ENCODE data around the gene EIF4H. TPM values are rescaled to one million over a fixed set of nuclear protein-coding genes. Genes with fewer than 3 reads are reported as not detected.

The EIF4H gene
- total and polyA plus RNA-seq, 2 donors (not counting 3 experiments of a cell fraction or from before 2014, with no cell fraction given) = 406 to 415 TPM

GRCh38 chr7:74129887-74130286 is 44.3 kb upstream of the EIF4H start:
- H3K4me2 ChIP-seq (ENCODE audit: insufficient read depth, low read length) = no peak overlapping the region
- POLR2A ChIA-PET = interaction anchor here (0.7 kb wide), 1 partner anchor 101 kb away, joined by 3 read pairs; no protein-coding TSS in a partner anchor
- no peak overlapping the region for H3K4me3 ChIP-seq (replicated peaks in 1 of 3; ENCODE audit: insufficient read depth in 1 of 3, low read depth in 1 of 3, low read length in 3 of 3)
- H3K27me3 ChIP-seq (ENCODE audit: control insufficient read depth in 2 of 2, insufficient read depth in 2 of 2, low read length in 2 of 2) = no peaks in the 10 kb centered on the region
- H2AFZ ChIP-seq (ENCODE audit: low read depth, low read length) = no peak overlapping the region
- dilution Hi-C loops (cut with MboI; ENCODE audit: extremely low pct_ligation_motif_present, low sequenced_read_pairs) (no loop called here), intact Hi-C loops (cut with micrococcal nuclease) (loop anchor here (5.0 kb wide), 1 partner anchor 42 kb away; the partner anchor contains the start of gene EIF4H)
- H3K79me2 ChIP-seq (ENCODE audit: control insufficient read depth, insufficient read depth, low read length) = no peaks in the 10 kb centered on the region
- H3K4me1 ChIP-seq (ENCODE audit: control insufficient read depth, extremely low read depth, insufficient read depth, low read length) = no peaks in the 10 kb centered on the region
- H4K20me1 ChIP-seq (replicated peaks; ENCODE audit: control insufficient read depth, extremely low read depth, insufficient read depth, low read length) = no peaks in the 10 kb centered on the region
- no peaks in the 10 kb centered on the region for H3K9me3 ChIP-seq (replicated peaks; ENCODE audit: control insufficient read depth, insufficient read depth, low read length)
- no peak for FAIRE-seq
- no TSS peak for BruUV-seq (replicated peaks)
- CTCF ChIA-PET = interaction anchor here (1.2 kb wide), 1 partner anchor 12 kb away, joined by 4 read pairs; no protein-coding TSS in a partner anchor
- H3K9me1 ChIP-seq (replicated peaks; ENCODE audit: control insufficient read depth, extremely low read depth, insufficient read depth, low read length) = no peaks in the 10 kb centered on the region
- TF ChIP-seq POLR2AphosphoS5 (IDR thresholded peaks at IDR 0.05; ENCODE audit: insufficient read depth, low read depth, low read length) = no peak
- no peak for TF ChIP-seq MYC (IDR thresholded peaks at IDR 0.05; ENCODE audit: low read depth, low read length)
- no peak for TF ChIP-seq MAX (IDR thresholded peaks at IDR 0.05; ENCODE audit: insufficient read depth, insufficient read length)
- H3K9ac ChIP-seq (replicated peaks; ENCODE audit: extremely low read depth, insufficient read depth, low read length) = no peak overlapping the region
- no peak for DNase-seq (ENCODE audit: low read depth, low spot score)
- no peak overlapping the region for H3K27ac ChIP-seq (ENCODE audit: insufficient read depth, low read depth, low read length)
- no peaks in the 10 kb centered on the region for H3K36me3 ChIP-seq (ENCODE audit: control insufficient read depth in 2 of 2, extremely low read depth in 1 of 2, insufficient read depth in 2 of 2, low read length in 2 of 2)

- DNase-seq (ENCODE audit: low read depth, low spot score) (no peak), FAIRE-seq (no peak)
- no peaks in the 10 kb centered on the region for H3K4me1 ChIP-seq (ENCODE audit: control insufficient read depth, extremely low read depth, insufficient read depth, low read length)
- H4K20me1 ChIP-seq (replicated peaks; ENCODE audit: control insufficient read depth, extremely low read depth, insufficient read depth, low read length) = no peaks in the 10 kb centered on the region
- CTCF ChIA-PET = interaction anchor here (1.1 to 1.2 kb wide), 2 partner anchors 11 to 17 kb away, joined by 3 to 4 read pairs; no protein-coding TSS in a partner anchor
- H3K27ac ChIP-seq (ENCODE audit: insufficient read depth, low read depth, low read length) = no peak overlapping the region
- H3K9ac ChIP-seq (replicated peaks; ENCODE audit: extremely low read depth, insufficient read depth, low read length) = no peak overlapping the region
- TF ChIP-seq EZH2 (IDR thresholded peaks at IDR 0.05; ENCODE audit: borderline replicate concordance, low read depth, low read length, severe bottlenecking) = no peak
- no peak overlapping the region for H2AFZ ChIP-seq (ENCODE audit: low read depth, low read length)
- no peak overlapping the region for H3K4me3 ChIP-seq (replicated peaks in 1 of 3; ENCODE audit: insufficient read depth in 1 of 3, low read depth in 1 of 3, low read length in 3 of 3)
- H3K4me2 ChIP-seq (ENCODE audit: insufficient read depth, low read length) = no peak overlapping the region
- no peaks in the 10 kb centered on the region for H3K79me2 ChIP-seq (ENCODE audit: control insufficient read depth, insufficient read depth, low read length)
- no TSS peak for BruUV-seq (replicated peaks)
- no peaks in the 10 kb centered on the region for H3K9me1 ChIP-seq (replicated peaks; ENCODE audit: control insufficient read depth, extremely low read depth, insufficient read depth, low read length)
- POLR2A ChIA-PET = interaction anchor here (0.5 kb wide), 1 partner anchor 241 kb away, joined by 3 read pairs; no protein-coding TSS in a partner anchor
- H3K9me3 ChIP-seq (replicated peaks; ENCODE audit: control insufficient read depth, insufficient read depth, low read length) = no peaks in the 10 kb centered on the region
- H3K27me3 ChIP-seq (ENCODE audit: control insufficient read depth in 2 of 2, insufficient read depth in 2 of 2, low read length in 2 of 2) = no peaks in the 10 kb centered on the region
- dilution Hi-C loops (cut with MboI; ENCODE audit: extremely low pct_ligation_motif_present, low sequenced_read_pairs) = no loop called here
- intact Hi-C loops (cut with micrococcal nuclease) = loop anchor here (5.0 kb wide), 1 partner anchor 42 kb away; the partner anchor contains the start of gene EIF4H
- no peaks in the 10 kb centered on the region for H3K36me3 ChIP-seq (ENCODE audit: control insufficient read depth in 2 of 2, extremely low read depth in 1 of 2, insufficient read depth in 2 of 2, low read length in 2 of 2)
Measured at GRCh38 chr7:74130518-74130917, 43.6 kb upstream of the EIF4H start.
